Loucy (cell line): ENCODE data around the gene RPIA.
"Not testable (repeated sequence)": the region's sequence is repeated elsewhere in the genome, so short reads cannot be mapped to it uniquely, and the experiment has no call there.

Experiments
- H2AFZ ChIP-seq: fragments of 200-600 bp; sonication (generic); 2 replicates; pipeline ENCODE4 v1.6.0; 2016; ENCODE audit warnings: antibody characterized with exemption, mild to moderate bottlenecking, low read length, moderate library complexity
- H3F3A ChIP-seq: fragments of 200-600 bp; 2 replicates; pipeline ENCODE4 v1.6.0; 2016; ENCODE audit warnings: antibody characterized with exemption, low read depth, mild to moderate bottlenecking
- H3K27me3 ChIP-seq: fragments of 200-600 bp; sonication (generic); 2 replicates; pipeline ENCODE4 v1.6.1; 2014; ENCODE audit warnings: low read length, mild to moderate bottlenecking; ENCODE audit not compliant: insufficient read depth, poor library complexity, severe bottlenecking
- H3K36me3 ChIP-seq: fragments of 200-600 bp; sonication (generic); 2 replicates; pipeline ENCODE4 v1.6.1; 2016; ENCODE audit warnings: low read length; ENCODE audit not compliant: insufficient read depth
- H3K4me1 ChIP-seq: fragments of 200-600 bp; sonication (generic); 2 replicates; pipeline ENCODE4 v1.5.1; 2014; ENCODE audit warnings: low read length, mild to moderate bottlenecking; ENCODE audit not compliant: insufficient read depth, poor library complexity, severe bottlenecking
- H3K4me2 ChIP-seq: fragments of 200-600 bp; sonication (generic); 2 replicates; pipeline ENCODE4 v1.6.0; 2014; ENCODE audit warnings: antibody characterized with exemption, low read length, low read depth, mild to moderate bottlenecking; ENCODE audit not compliant: poor library complexity, severe bottlenecking
- H3K4me3 ChIP-seq: fragments of 200-600 bp; sonication (generic); 2 replicates; pipeline ENCODE4 v1.5.1; 2014; ENCODE audit warnings: low read length, mild to moderate bottlenecking, mixed read lengths; ENCODE audit not compliant: poor library complexity, severe bottlenecking
- H3K79me2 ChIP-seq: fragments of 200-600 bp; sonication (generic); 2 replicates; pipeline ENCODE4 v1.6.1; 2014; ENCODE audit warnings: low read length; ENCODE audit not compliant: insufficient read depth
- H3K9ac ChIP-seq: fragments of 200-600 bp; sonication (generic); 2 replicates; pipeline ENCODE4 v1.6.0; 2014; ENCODE audit warnings: mild to moderate bottlenecking, low read depth, low read length, moderate library complexity; ENCODE audit not compliant: poor library complexity, severe bottlenecking
- H3K9me2 ChIP-seq: fragments of 200-600 bp; sonication (generic); replicated peaks from 2 replicates; pipeline ENCODE4 v1.6.1; 2016; ENCODE audit warnings: low read depth, low read length, mixed read lengths
- H3K9me3 ChIP-seq: fragments of 200-600 bp; sonication (generic); 2 replicates; pipeline ENCODE4 v1.6.1; 2014; ENCODE audit warnings: mild to moderate bottlenecking, antibody characterized with exemption, low read length, low read depth; ENCODE audit not compliant: insufficient read depth
- H4K20me1 ChIP-seq: fragments of 200-600 bp; sonication (generic); 2 replicates; pipeline ENCODE4 v1.6.0; 2014; ENCODE audit warnings: antibody characterized with exemption, low read length, mild to moderate bottlenecking; ENCODE audit not compliant: insufficient read depth, poor library complexity, severe bottlenecking
- CTCF ChIP-seq: fragments of 200-600 bp; sonication (generic); conservative IDR thresholded peaks from 2 replicates; pipeline ENCODE4 v1.5.1; 2014; ENCODE audit warnings: mild to moderate bottlenecking, antibody characterized with exemption, low read length
- EZH2phosphoT487 ChIP-seq: fragments of 200-600 bp; IDR thresholded peaks from 2 replicates; pipeline ENCODE4 v1.6.1; 2018; ENCODE audit warnings: antibody characterized with exemption, mild to moderate bottlenecking, moderate library complexity, borderline replicate concordance

The RPIA gene

GRCh38 chr2:88765154-88765888, 73.8 kb downstream of the RPIA start:
- Histone ChIP-seq H3K9me3 (no peaks in the 10 kb centered on the region), H3K27me3 (no peaks in the 10 kb centered on the region), H3K79me2 (no peaks in the 10 kb centered on the region), H2AFZ (no peak overlapping the region), H3K9me2 (no peaks in the 10 kb centered on the region), H3K9ac (no peak overlapping the region), H3K36me3 (no peaks in the 10 kb centered on the region), H3F3A (no peaks in the 10 kb centered on the region), H3K4me2 (no peak overlapping the region), H4K20me1 (no peaks in the 10 kb centered on the region), H3K4me1 (no peaks in the 10 kb centered on the region), H3K4me3 (no peak overlapping the region)
- TF ChIP-seq CTCF: no peak
- no peak for TF ChIP-seq EZH2phosphoT487

GRCh38 chr2:88765889-88766481, 74.5 kb downstream of the RPIA start:
- not testable (repeated sequence) for H3K4me2 ChIP-seq, H3K4me1 ChIP-seq, H4K20me1 ChIP-seq, H3K36me3 ChIP-seq, H3F3A ChIP-seq, H3K9me3 ChIP-seq, H3K27me3 ChIP-seq, H2AFZ ChIP-seq, H3K9me2 ChIP-seq, H3K4me3 ChIP-seq, H3K9ac ChIP-seq, H3K79me2 ChIP-seq

GRCh38 chr2:88770016-88770415, 78.5 kb downstream of the RPIA start:
- Histone ChIP-seq H3K4me1 (no peaks in the 10 kb centered on the region), H3K4me2 (no peak overlapping the region), H2AFZ (no peak overlapping the region), H3K36me3 (no peaks in the 10 kb centered on the region), H3K27me3 (no peaks in the 10 kb centered on the region), H3K79me2 (no peaks in the 10 kb centered on the region), H3K4me3 (no peak overlapping the region), H4K20me1 (no peaks in the 10 kb centered on the region), H3K9ac (no peak overlapping the region), H3K9me2 (no peaks in the 10 kb centered on the region), H3F3A (no peaks in the 10 kb centered on the region), H3K9me3 (no peaks in the 10 kb centered on the region)
- no peak for TF ChIP-seq CTCF
- TF ChIP-seq EZH2phosphoT487: no peak

- not testable (repeated sequence) for H3K9ac ChIP-seq
Observed at GRCh38 chr2:88773233-88774028, 82.0 kb downstream of the RPIA start.

GRCh38 chr2:88789213-88789612, 97.7 kb downstream of the RPIA start:
- not testable (repeated sequence) for H4K20me1 ChIP-seq, H3K9me3 ChIP-seq, H3K36me3 ChIP-seq, H3F3A ChIP-seq, H2AFZ ChIP-seq, H3K9me2 ChIP-seq, H3K27me3 ChIP-seq, H3K9ac ChIP-seq, H3K79me2 ChIP-seq, H3K4me1 ChIP-seq, H3K4me3 ChIP-seq, H3K4me2 ChIP-seq

More at GRCh38 chr2:88773233-88774028, 82.0 kb downstream of the RPIA start:
- not testable (repeated sequence) for H3K9me2 ChIP-seq, H2AFZ ChIP-seq, H3K36me3 ChIP-seq, H3K4me2 ChIP-seq, H3K79me2 ChIP-seq, H4K20me1 ChIP-seq, H3F3A ChIP-seq, H3K27me3 ChIP-seq, H3K9me3 ChIP-seq, H3K4me3 ChIP-seq, H3K4me1 ChIP-seq
